GM12865 (cell line): Measurements from ENCODE around the gene ATP6V1F.

Experiments used
- DNase-seq: peaks from one replicate; pipeline ENCODE4 v3.0.0; 2010; ENCODE audit warnings: low read depth
- H3K4me3 ChIP-seq: 2 replicates; pipeline ENCODE4 v1.5.1; 2011; ENCODE audit warnings: mild to moderate bottlenecking, low read depth, low read length, control low read depth
- CTCF ChIP-seq: IDR thresholded peaks from 2 replicates; pipeline ENCODE4 v1.5.1; 2011; ENCODE audit warnings: low read length, control low read depth, low read depth, inconsistent platforms; ENCODE audit not compliant: insufficient read depth; ENCODE audit errors: missing control alignments

ATP6V1F gene

GRCh38 chr7:128836729-128837348, 25.8 kb upstream of the ATP6V1F start:
- TF ChIP-seq CTCF: no peak
- no peak for DNase-seq
- no peak overlapping the region for H3K4me3 ChIP-seq

GRCh38 chr7:128837521-128837921, 25.1 kb upstream of the ATP6V1F start:
- no peak overlapping the region for H3K4me3 ChIP-seq
- TF ChIP-seq CTCF: no peak
- no peak for DNase-seq

GRCh38 chr7:128838109-128838779, 24.4 kb upstream of the ATP6V1F start:
- TF ChIP-seq CTCF: no peak
- DNase-seq: no peak
- H3K4me3 ChIP-seq: no peak overlapping the region

GRCh38 chr7:128838981-128839731, 23.5 kb upstream of the ATP6V1F start:
- no peak for DNase-seq
- no peak for TF ChIP-seq CTCF
- no peak overlapping the region for H3K4me3 ChIP-seq

- no peak for TF ChIP-seq CTCF
- DNase-seq: no peak
Measured at GRCh38 chr7:128839751-128840177, 22.9 kb upstream of the ATP6V1F start.

GRCh38 chr7:128840326-128841170, 22.1 kb upstream of the ATP6V1F start:
- H3K4me3 ChIP-seq: no peak overlapping the region
- TF ChIP-seq CTCF: no peak
- DNase-seq: no peak

More at GRCh38 chr7:128839751-128840177, 22.9 kb upstream of the ATP6V1F start:
- no peak overlapping the region for H3K4me3 ChIP-seq
